IPS-11a (cell line): ENCODE data around the gene XPO5.
A peak's percentile ranks its signal among the peaks of the same experiment; 100 is the strongest.
"Not testable (repeated sequence)": the region's sequence is repeated elsewhere in the genome, so short reads cannot be mapped to it uniquely, and the experiment has no call there.

Experiments used
- H3K4me3 ChIP-seq: one replicate; pipeline ENCODE4 v1.5.1; 2013; ENCODE audit warnings: low read depth, low read length, control low read depth

Gene XPO5

DNA sequence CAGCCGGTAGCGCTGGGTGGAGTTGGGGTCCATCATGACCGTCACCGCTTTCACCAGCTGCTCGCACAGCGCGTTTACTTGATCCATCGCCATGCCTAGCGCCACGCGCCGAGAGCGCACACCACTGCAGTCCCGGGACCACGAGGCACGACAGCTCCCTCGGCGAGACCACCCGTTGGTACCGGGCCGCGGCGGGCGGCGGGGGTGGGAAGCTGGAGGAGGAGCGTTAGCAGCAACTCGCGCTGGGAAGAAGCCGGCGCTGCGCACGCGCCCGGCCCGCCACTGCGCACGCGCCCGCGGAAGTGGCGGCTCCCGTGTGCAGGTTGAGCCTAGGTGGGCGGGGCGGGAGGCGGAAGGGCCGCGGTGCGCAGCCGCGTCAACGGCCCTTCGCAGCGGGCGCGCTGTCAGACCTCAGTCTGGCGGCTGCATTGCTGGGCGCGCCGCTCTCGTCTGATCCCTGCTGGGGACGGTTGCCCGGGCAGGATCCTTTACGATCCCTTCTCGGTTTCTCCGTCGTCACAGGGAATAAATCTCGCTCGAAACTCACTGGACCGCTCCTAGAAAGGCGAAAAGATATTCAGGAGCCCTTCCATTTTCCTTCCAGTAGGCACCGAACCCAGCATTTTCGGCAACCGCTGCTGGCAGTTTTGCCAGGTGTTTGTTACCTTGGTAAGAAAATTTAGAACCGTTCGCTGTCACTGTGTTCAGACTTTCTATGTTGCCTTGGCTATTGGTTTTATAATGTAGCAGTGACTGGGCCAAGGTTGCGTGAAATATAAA lies at the start of gene XPO5, which contains the start of gene POLH:
Gene XPO5 (minus strand): TSS at position 267 of the 780 bp plus-strand sequence. CDS start 174 bp downstream, at position 93.
Gene POLH (plus strand): TSS at position 414 of the 780 bp plus-strand sequence. CDS start 6,135 bp downstream, outside the sequence.
- H3K4me3 ChIP-seq: peak within 1 kb of the TSS; percentile 98

DNA sequence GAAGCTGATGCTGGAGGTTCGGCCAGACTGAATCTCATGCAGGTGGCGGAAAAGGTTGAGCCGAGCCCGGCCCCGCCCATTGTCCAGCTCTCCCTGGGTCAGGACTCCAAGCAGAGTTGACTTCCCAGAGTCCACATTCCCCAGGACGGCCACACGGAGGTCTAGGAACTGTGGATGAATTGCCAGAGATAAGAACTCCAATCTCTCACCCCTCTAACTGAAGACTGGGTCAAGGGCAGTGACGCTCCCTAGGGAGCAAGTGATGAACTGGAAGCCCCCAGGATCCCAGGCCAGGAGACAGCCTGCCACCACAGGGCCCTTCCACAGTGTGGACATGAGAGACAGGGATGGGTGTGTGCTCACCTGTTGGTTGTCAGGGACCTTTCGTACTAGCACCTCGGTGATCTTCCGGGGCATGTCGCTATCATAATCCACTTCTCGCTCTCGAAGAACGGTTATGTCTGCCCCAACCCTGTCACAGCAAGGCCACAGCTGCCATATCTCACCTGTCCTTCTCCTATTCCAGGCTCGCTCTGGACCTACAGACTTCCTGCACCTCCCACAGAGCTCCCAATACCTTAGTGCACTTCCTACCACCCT lies 49.7 kb upstream of the XPO5 start:
- H3K4me3 ChIP-seq: no peak overlapping the region

DNA sequence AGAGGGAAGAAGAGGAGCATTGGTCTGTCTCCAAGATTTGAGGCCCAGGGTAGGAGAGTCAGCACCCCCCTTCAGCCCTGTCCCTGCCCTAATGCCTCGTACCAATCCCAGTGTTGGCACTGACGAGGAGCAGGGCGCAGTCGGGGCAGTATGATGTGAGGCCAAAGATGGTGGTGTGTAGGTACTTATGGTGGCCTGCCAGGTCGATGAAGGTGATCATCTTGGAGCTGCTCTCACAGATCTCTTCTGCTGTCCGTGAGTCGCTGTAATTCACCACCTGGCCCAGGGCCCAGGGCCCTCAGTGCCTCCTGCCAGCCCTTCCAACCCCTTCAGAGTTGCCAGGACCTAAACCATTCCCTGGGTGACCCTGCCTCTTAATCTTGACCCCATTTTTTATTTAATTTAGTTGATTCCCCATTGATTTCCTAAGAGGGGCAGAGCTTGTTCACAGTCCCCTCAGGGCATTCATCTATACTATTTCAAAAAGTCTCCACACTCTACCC lies 49.0 kb upstream of the XPO5 start:
- H3K4me3 ChIP-seq: no peak overlapping the region

DNA sequence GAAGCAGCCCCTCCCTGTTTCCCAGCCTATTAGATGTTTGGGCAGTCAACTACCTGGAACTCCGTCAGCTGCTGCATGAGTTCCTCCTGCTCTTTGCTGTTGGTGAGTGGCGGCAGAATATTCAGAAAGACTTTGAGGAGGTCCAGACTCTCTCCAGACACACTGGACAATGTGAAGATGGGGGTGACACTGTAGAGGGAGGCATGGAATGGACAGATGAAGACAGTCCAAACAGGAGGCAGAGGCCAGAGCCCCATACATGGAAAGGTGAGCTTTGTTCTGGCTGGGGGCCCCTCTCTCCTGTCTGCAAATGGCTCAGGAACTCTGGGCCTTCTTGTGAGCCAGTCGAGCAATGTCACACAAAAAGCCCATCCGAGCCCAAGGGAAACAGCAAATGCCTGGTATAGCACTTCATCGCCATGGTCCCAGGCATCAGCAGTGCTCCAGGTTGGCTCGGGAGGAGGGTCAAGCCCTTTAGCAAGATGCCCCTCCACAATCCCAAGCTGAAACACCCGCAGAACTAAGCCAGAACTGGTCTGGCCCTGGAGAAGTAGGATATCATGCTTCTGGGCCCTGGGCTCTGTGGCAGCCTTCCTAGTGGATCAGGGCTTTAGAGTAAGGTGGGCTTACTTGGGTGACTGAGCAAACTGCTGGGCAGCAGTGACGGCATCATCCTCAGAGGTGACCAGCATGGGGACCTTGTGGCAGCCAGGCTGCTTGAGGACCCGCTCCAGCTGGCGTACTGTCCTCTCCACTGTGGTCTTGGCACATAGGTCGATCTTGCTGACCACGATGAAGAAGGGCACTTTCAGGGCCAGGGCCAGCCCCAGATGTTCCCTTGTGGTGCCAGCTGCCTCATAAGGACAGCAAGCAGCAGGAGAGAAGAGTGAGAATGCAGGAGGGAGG lies 48.3 kb upstream of the XPO5 start:
- H3K4me3 ChIP-seq: no peak overlapping the region

DNA sequence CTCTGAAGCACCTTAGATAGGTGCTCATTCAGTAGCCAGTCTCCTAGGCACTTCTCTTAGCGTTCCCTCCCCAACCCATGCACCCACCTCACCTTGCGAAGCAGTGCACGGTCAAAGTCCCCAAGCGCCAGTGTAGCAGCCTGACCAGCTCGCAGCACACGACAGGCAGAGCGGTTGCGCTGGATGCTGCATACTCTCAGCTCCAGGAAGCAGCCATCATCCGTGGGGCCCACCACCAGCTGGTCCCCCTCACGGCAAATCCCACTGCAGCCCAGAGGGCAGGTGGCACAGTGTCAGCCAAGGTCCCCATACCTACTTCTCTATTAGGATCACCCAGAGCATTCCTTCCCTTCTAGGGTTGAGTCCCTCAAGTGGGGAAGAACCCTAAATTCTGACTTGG lies 46.7 kb upstream of the XPO5 start:
- no peak overlapping the region for H3K4me3 ChIP-seq

DNA sequence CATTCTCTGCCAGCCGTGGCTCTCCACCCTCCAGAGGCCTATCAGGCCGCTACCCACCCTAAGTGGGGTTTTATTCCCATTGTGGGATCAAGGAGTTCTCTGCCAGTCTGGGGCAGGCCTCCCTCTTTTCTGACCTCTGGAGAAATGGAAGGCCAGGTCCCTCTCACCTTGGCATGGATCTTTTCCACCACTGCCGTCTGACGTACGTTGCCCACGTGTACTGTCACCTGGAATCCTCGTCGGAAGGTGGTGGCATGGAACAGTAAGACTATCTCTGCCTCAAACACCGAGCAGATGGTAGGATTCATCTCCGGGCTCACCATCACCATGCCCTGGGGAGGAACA lies 46.0 kb upstream of the XPO5 start:
- no peak overlapping the region for H3K4me3 ChIP-seq

DNA sequence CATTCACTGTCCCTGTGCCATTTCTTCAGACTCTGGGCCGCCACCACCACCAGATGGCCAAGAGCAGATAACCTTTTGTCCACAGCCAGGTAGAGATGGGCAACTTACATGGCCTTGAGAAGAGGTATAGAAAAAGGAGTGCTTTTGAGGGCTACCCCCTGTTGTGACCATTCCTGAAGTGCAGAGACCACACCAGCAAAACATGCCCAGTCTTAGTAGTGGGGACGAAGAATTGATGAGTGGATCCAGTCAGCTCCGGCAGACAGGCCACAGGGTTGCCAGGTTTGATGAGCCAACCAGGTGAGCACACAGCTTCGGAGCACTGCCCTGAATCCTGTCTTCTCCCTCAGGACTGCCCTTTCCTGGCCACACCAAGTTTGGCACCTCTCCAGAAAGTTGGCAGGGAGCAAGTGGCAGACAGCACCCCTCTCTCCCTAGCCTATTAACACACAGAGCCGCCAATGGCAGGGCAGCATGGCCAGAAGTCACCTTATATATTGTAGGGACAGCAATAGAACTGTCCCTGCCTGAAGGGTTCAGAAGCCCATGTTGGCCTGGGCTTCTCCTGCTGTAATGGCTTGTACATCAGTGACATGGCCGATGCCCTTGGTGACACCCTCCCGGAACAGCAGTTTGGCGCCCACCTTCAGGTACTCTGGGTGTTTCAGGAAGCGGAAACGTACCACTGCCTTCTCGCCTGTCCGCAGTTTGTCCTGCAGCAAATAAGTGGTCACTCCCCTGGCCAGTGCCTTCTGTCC lies 45.4 kb upstream of the XPO5 start:
- no peak overlapping the region for H3K4me3 ChIP-seq

DNA sequence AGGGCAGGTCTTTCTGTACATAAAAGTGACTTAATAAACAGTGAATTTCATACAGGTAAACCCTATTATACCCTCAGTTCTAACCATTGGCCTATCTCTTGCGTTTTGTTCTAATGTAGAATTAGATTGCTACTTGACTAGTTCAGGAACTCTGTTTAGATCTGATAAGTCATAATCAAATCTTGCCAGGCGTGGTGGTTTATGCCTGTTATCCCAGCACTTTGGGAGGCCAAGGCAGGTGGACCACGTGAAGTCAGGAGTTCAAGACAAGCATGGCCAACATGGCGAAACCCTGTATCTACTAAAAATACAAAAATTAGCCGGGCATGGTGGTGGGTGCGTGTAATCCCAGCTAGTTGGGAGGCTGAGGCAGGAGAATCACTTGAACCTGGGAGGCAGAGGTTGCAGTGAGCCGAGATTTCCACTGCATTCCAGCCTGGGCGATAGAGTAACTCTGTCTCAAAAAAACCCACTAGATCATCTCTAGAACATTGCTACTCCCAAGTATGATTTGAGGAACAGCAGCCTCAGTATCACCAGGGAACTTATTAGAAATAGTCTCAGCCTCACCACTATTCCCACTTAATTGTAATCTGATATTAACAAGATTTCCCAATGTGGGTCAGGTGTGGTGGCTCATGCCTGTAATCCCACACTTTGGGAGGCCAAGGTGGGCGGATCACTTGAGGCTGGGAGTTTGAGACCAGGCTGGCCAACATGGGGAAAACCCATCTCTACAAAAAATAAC lies 41.1 kb upstream of the XPO5 start:
- H3K4me3 ChIP-seq: no peak overlapping the region

DNA sequence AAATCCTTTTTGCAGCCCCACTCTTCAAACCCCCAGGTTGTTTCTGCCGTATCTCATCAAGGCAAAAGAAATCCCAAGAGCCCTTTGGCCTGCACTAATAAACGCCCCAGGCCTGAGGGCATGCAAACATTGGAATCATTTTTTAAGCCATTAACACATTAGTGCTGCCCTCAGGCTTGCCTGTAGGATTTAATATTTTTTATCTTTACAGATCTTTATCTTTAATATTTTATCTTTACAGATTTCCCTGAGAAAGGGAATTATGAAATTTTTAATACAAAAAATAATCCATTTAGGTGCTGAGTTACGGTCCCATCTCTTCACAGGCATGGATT lies 38.5 kb upstream of the XPO5 start:
- H3K4me3 ChIP-seq: no peak overlapping the region

DNA sequence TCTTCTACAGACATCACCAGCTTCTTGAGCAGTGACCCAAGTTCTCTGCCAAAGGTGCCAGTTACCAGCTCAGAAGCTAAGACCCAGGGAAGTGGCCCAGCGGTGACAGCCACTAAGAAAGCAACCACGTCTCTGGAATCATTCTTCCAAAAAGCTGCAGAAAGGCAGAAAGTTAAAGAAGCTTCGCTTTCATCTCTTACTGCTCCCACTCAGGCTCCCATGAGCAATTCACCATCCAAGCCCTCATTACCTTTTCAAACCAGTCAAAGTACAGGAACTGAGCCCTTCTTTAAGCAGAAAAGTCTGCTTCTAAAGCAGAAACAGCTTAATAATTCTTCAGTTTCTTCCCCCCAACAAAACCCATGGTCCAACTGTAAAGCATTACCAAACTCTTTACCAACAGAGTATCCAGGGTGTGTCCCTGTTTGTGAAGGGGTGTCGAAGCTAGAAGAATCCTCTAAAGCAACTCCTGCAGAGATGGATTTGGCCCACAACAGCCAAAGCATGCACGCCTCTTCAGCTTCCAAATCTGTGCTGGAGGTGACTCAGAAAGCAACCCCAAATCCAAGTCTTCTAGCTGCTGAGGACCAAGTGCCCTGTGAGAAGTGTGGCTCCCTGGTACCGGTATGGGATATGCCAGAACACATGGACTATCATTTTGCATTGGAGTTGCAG lies 38.0 kb upstream of the XPO5 start:
- H3K4me3 ChIP-seq: no peak overlapping the region

DNA sequence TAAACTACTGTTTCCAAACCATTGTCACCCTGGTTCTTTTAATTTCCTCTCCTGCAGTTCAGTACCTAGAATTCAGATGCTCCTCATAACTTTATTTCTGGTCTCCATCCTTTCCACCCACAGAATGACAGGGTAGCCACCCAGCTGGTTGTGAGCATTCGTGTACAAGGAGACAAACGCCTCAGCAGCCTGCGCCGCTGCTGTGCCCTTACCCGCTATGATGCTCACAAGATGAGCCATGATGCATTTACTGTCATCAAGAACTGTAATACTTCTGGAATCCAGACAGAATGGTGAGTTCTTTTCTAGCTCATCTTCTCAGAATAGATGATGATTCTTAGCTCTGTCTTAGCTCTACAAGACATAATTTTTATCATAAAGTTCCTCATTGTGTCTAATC lies 34.6 kb upstream of the XPO5 start:
- H3K4me3 ChIP-seq: no peak overlapping the region

DNA sequence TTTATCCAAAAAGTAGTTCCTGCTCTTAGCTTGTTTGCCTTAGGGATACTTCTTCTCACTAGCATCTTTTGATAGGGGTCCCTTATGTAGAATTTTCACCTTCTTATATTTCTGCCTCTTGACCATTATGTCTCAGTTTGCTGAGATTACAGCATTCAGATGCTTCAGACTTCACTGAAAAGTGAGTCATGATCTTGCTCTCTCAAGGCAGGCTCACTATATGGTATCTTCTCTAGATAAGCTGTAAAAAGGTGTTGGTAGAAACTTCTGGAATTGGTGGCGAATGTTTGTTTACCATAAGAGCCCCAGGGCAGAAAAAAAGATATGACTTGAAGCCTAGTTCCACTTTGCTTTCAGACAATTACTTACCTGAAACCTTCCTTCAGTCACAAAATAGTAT lies 33.6 kb upstream of the XPO5 start:
- H3K4me3 ChIP-seq: no peak overlapping the region

DNA sequence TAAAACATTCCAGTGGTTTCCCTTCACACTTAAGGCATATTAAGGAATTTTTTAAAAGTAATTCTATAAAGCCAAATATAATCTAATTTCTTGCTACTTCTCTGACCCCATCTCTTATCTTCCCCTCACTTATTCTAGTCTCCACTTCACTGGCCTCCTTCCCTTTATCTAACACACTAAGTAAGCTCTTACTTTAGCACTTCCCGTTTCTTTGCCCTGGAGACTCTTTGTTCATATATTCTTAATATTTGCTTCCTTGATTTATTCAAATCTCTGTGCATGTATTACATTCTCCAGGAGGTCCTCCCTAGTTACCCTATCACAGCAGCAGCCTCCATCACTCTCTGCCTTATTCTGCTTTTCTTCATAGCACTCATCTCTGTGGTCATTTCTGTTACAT lies 33.0 kb upstream of the XPO5 start:
- H3K4me3 ChIP-seq: no peak overlapping the region

DNA sequence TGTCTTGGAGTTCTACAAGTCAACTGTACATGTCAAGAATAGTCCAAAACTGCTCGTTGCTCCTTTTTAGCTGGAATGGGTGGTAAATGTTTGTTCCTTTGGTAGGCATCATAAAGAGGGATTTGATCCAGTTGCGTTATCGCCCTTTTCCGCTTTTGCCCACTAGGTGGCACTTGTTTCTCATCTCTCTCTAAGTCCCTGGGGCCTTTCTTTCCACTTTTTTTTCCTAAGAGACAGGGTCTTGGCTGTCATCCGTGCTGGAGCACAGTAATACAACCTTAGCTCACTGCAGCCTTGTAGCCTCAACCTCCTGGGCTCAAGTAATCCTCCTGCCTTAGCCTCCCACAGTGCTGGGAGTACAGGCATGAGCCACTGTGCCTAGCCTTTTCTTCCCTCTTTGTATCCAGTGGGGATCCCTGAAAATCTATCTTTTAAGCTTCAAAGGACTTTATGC lies 32.5 kb upstream of the XPO5 start:
- no peak overlapping the region for H3K4me3 ChIP-seq

DNA sequence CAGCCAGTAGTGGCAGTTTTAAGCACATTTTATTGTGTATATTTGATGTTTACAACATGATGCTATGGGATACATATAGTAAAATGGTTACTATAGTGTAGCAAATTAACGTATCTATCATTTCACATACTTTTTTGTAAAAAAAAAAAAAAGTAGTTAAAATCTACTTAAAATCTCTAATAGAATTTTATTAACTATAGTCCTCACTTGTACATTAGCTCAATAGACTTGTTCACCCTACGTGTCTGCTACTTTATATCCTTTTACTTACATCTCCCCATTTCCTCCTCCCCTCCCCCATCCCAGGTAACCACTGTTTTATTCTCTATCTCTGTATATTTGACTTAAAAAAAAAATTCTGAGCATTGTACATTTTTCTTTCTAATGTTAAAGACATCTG lies 30.2 kb upstream of the XPO5 start:
- no peak overlapping the region for H3K4me3 ChIP-seq

DNA sequence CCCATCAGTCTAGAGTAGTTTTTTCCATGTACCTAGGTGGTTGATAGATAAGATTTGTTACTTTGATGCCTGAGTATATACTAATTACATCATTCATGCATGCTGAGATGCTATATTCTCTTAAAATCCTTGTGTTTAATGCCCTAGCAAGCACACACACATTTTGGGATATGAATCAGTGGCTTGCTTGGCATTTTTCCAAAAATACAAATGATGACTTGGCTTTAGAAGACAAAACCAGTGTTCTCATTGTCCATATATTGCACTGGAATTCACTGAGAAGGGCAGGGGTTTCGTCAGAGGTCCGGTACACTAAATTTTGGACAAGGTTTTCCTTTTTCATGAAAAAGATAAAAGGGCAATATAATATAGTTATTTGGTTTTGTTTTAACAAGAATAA lies 28.3 kb upstream of the XPO5 start:
- H3K4me3 ChIP-seq: no peak overlapping the region

DNA sequence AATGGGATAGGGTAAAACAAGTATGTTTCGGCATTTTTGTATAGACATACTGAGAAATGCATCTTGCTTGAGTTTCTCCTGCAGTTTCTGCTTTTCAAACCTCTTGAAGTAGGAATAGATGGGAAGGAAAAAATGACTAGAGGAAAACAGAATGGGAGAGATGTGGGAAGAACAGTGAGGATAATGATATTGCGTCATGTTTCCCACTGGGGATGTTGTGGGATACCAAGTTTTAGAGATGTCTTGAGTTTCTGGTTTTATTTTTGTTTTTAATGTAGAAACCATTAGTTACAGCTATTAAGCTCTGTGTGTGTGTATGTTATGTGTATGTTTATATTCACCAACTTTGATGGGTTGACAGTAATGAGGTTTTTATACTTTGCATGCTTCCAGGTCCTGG lies 24.8 kb upstream of the XPO5 start:
- no peak overlapping the region for H3K4me3 ChIP-seq

DNA sequence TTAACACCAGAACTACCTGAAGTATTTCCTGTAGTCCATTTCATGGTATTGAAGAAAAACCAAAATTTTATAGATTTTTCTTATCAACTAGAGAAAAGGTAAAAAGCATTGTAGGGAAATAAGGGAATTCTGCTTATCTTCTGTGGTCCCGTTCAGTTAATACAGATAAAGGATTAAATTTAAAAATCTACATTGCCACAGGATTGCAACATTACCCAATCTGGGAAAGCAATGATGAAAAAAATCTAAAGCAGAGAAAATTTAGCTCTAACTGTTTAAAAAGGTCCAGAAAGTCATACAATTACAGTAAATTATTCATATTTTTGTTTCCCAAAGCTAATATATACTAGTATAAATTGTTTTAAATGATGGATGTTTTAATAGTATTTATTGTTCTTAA lies 18.1 kb upstream of the XPO5 start:
- H3K4me3 ChIP-seq: no peak overlapping the region

DNA sequence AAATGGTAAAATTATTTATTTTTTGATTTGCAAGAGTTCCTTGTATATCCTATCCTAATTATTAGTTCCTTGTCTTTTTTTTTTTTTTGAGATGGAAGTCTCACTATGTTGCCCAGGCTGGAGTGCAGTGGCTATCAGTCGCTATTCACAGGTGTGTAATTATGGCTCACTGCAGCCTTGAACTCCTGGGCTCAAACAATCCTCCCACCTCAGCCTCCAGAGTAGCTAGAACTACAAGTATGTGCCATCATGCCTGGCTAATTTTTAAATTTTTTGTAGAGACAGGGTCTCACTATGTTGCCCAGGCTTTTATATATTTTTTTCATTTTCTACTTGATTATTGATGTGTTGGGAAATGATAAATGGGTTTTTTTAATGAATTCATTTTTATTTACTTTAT lies 13.7 kb upstream of the XPO5 start:
- H3K4me3 ChIP-seq: not testable (repeated sequence)

DNA sequence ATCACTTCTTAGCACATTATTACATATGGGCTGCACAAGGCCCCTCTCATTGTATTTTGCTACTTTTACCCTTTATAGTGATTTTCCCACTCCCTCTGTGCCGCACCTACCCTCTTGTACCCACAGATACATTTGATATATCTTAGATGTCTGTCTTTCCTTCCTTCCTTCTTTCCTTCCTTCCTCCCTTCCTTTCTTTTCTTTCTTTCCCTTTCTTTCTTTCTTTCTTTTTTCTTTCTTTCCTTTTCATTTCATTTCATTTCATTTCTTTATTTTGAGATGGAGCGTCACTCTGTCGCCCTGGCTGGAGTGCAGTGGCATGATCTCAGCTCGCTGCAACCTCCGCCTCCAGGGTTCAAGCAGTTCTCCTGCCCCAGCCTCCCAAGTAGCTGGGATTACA lies 12.4 kb upstream of the XPO5 start:
- no peak overlapping the region for H3K4me3 ChIP-seq
